Kidney (tissue), 14 donors: Measurements from ENCODE around the gene SPIN2A. TPM values are rescaled to one million over a fixed set of nuclear protein-coding genes. Genes with fewer than 3 reads are reported as not detected.
"Not testable (repeated sequence)": the region's sequence is repeated elsewhere in the genome, so short reads cannot be mapped to it uniquely, and the experiment has no call there.

Source experiments
- DNase-seq, 5 donors: peaks; one replicate each; pipeline ENCODE4 v3.0.0-alpha.2; 2013 to 2020
- FAIRE-seq: peaks from 2 replicates; lab custom pipeline; 2012; peaks lifted over from hg19 to GRCh38; lab: Jason Lieb, UNC
- H3K27ac ChIP-seq, 2 donors: one replicate each; pipeline ENCODE4 v1.7.0; 2013; ENCODE audit warnings: low read depth in 2 of 2, low read length in 2 of 2, inconsistent platforms in 1 of 2
- H3K27me3 ChIP-seq: one replicate; pipeline ENCODE4 v1.7.1; 2013; ENCODE audit warnings: low read length, inconsistent platforms; ENCODE audit not compliant: control insufficient read depth, insufficient read depth
- H3K36me3 ChIP-seq, 3 donors: one replicate each; pipeline versions ENCODE4 v1.7.0 to v1.7.1; 2013; ENCODE audit warnings: low read length in 3 of 3, control low read depth in 1 of 3, inconsistent platforms in 1 of 3; ENCODE audit not compliant: insufficient read depth in 3 of 3, control insufficient read depth in 2 of 3
- H3K4me1 ChIP-seq, 3 donors: one replicate each; pipeline versions ENCODE4 v1.7.0 to v1.7.1; 2013; ENCODE audit warnings: low read length in 3 of 3, inconsistent platforms in 1 of 3, low read depth in 1 of 3; ENCODE audit not compliant: control insufficient read depth in 2 of 3, insufficient read depth in 2 of 3
- H3K4me3 ChIP-seq, 3 donors: one replicate each; pipeline versions ENCODE4 v1.7.0 to v1.8.1; 2013; ENCODE audit warnings: low read length in 3 of 3, control low read depth in 1 of 3, inconsistent platforms in 1 of 3
- H3K9ac ChIP-seq, 3 donors: one replicate each; pipeline versions ENCODE4 v1.7.0 to v1.7.1; 2013; ENCODE audit warnings: low read length in 3 of 3, control low read depth in 1 of 3, inconsistent platforms in 1 of 3
- H3K9me3 ChIP-seq, 3 donors: one replicate each; pipeline versions ENCODE4 v1.7.0 to v1.7.1; 2013; ENCODE audit warnings: low read length in 3 of 3, control low read depth in 1 of 3, inconsistent platforms in 1 of 3; ENCODE audit not compliant: control insufficient read depth in 2 of 3, insufficient read depth in 1 of 3
- CTCF ChIP-seq: IDR thresholded peaks from 3 replicates; pipeline ENCODE4 v1.5.1; 2012; ENCODE audit warnings: mild to moderate bottlenecking, moderate library complexity, borderline replicate concordance; ENCODE audit not compliant: insufficient read depth; ENCODE audit errors: extremely low read depth
- intact Hi-C: fragments of 100-400 bp; cut with DNase I; formaldehyde crosslinking; loops from one replicate; pipeline ENCODE4 v1.11.1; 2022
- polyA plus RNA-seq: library from polyadenylated mRNA; stranded (reverse); fragments of 350-450 nt; fragmentation: Illumina TruSeq; extraction: RNeasy Lipid Tissue Mini Kit (QIAGEN cat#74804); gene quantifications from one replicate; pipeline ENCODE4 v1.2.3, GENCODE V29; 2014; ENCODE audit warnings: low read depth, low replicate concordance; ENCODE audit not compliant: insufficient read depth
- total RNA-seq: library from RNA; stranded (reverse); fragmentation: NEBNext Ultra II Directional; extraction: Animal tissue kit (Norgen Biotek cat#: 25700); gene quantifications from one replicate; pipeline ENCODE4 v1.2.1, GENCODE V29; 2021
- donor health status: control.
- donor health status: control.
- donor health status: control.
- donor health status: control.
- donor health status: control.
- donor health status: DM: yes; HTN: yes; CAD: no.
- donor health status: Normal renal cell carcinoma (clear cell type).

The SPIN2A gene
- total and polyA plus RNA-seq, 2 donors from 2014 or later = 0.63 TPM; not detected in 1

- no peak for FAIRE-seq
- intact Hi-C loops = no loop called here
These were observed 15.9 kb downstream of the SPIN2A start, which contains the start of gene SPIN2B for GRCh38 chrX:57121162-57121755. SPIN2B (minus strand) TSS chrX:57121548.

GRCh38 chrX:57120619-57121161 is 16.5 kb downstream of the SPIN2A start:
- FAIRE-seq, H3K4me1 ChIP-seq, H3K9me3 ChIP-seq, intact Hi-C loops, H3K27me3 ChIP-seq, H3K36me3 ChIP-seq: not testable (repeated sequence)
- peak in 4 of 5 donors; percentile 12 to 72 (median 40) for DNase-seq
- peak overlapping the region in 2 of 3 donors; percentile 29 to 44 for H3K9ac ChIP-seq
- H3K4me3 ChIP-seq = peak overlapping the region; percentile 56 to 77 (median 63)
- H3K27ac ChIP-seq = peak overlapping the region in 1 of 2 donors; percentile 69

More at GRCh38 chrX:57121162-57121755, 15.9 kb downstream of the SPIN2A start, which contains the start of gene SPIN2B:
- Histone ChIP-seq H3K4me1 (no peaks in the 10 kb centered on the region), H3K36me3 (no peaks in the 10 kb centered on the region), H3K9ac (peak within 1 kb of the TSS; percentile 29 to 44 (median 41)), H3K27ac (peak within 1 kb of the TSS; percentile 32 to 69), H3K4me3 (peak within 1 kb of the TSS; percentile 63 to 77 (median 73)), H3K9me3 (no peaks in the 10 kb centered on the region), H3K27me3 (no peaks in the 10 kb centered on the region)
- no peak for TF ChIP-seq CTCF
- peak; percentile 90 to 95 (median 91) for DNase-seq

- H3K27me3 ChIP-seq = no peaks in the 10 kb centered on the region
- no peak overlapping the region for H3K9ac ChIP-seq
- DNase-seq (no peak), FAIRE-seq (no peak)
- no peaks in the 10 kb centered on the region for H3K9me3 ChIP-seq
- TF ChIP-seq CTCF = no peak
- H3K4me1 ChIP-seq = no peaks in the 10 kb centered on the region
- H3K27ac ChIP-seq = no peak overlapping the region
- no peaks in the 10 kb centered on the region for H3K36me3 ChIP-seq
- H3K4me3 ChIP-seq = no peak overlapping the region
- intact Hi-C loops = no loop called here
These were observed 17.8 kb downstream of the SPIN2A start for GRCh38 chrX:57119416-57119815.

- FAIRE-seq, H3K9ac ChIP-seq, H3K9me3 ChIP-seq, H3K27ac ChIP-seq, intact Hi-C loops, H3K36me3 ChIP-seq, H3K27me3 ChIP-seq, DNase-seq, H3K4me3 ChIP-seq, H3K4me1 ChIP-seq: not testable (repeated sequence)
These were observed 19.6 kb downstream of the SPIN2A start for GRCh38 chrX:57117566-57117965.
